Measurements from ENCODE around the gene TRIM43B.
"Not testable (repeated sequence)": the region's sequence is repeated elsewhere in the genome, so short reads cannot be mapped to it uniquely, and the experiment has no call there.

Gene TRIM43B

GRCh38 chr2:95433973-95434372 is 50.6 kb downstream of the TRIM43B start:
- DNase-seq (ENCODE audit: low spot score) = not testable (repeated sequence)

- not testable (repeated sequence) for DNase-seq (ENCODE audit: low spot score)
Measured at GRCh38 chr2:95433373-95433772, 51.2 kb downstream of the TRIM43B start.

- not testable (repeated sequence) for DNase-seq (ENCODE audit: low spot score)
Measured at GRCh38 chr2:95429748-95430467, 54.6 kb downstream of the TRIM43B start.

DNA sequence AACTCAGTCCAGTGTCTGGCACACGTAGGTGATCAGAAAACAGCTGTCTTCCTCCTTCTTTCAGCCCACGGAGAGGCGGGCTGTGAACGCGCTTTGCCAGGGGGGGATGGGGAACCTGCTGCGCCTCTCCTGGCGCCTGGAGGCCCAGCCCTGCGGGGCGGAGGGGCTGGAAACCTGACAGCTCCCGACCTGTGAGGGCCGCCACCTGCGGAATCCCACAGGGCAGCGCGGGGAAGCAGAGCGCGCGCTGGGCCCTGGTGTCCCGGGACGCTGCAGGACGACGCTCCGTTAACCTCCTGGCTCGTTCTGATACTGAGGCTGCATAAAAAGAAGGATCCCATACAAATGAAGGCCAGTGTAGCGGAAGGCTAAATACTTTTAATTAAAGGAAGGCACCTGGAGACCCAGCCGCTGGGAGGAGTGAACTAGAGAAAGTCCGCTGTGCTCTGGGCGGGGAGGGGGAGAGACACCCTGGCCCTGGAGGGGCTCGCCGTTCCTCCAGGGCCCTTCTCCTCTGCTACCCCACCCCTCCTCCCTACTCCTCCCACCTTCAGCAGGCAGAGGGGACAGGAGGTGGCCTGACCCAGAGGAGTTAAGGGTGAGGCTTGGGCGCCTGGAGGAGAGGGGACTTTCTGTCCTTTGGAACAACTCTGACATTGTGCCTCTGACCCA is 57.2 kb downstream of the TRIM43B start:
- DNase-seq (ENCODE audit: low spot score) = not testable (repeated sequence)

All from cerebellar cortex (tissue), 1 donor.